GM18526 (cell line): ENCODE results near the gene SPACA9.

Source experiments
- POLR2A ChIP-seq: IDR thresholded peaks from 3 replicates; pipeline ENCODE4 v1.6.1; 2011; ENCODE audit not compliant: insufficient read length; ENCODE audit errors: extremely low read depth

SPACA9 gene

DNA sequence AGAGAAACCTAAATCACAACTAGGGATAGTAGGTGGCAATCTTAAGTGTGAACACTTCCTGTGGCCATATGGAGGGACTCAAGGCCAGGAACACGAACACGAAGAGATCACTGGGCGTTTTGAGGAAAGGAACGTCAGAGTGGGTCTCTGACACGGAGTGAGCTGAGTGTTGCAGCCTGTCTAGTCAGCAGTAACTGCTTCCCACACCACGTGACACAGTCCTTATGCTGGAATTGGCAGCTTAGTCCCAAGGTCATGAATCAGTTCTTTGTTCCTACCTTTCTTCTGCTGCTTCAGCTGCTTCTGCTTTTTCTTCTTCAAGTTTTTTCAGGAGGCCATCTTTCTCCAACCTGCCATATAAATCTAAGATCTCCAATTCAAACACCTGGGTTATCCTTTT, 18.2 kb downstream of the SPACA9 start:
- no peak for TF ChIP-seq POLR2A

DNA sequence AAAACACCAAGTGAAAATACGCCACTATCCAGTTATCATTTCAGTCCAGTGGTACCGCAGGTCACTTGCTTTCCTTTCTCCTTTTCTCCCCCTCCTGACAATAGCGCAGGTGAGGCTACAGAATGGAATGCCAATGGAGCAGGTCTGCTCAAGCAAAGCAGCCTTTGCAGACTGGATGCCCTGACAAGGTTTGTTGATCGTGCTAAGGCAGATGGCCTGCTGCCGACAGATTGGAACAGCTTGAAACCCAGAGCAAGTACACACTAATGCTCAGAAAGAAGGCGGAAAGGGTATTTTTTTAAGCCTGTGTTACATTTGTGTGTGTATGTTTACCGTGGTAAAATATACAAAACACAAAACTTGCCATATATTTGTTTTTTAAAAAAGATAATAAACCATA, 19.4 kb downstream of the SPACA9 start:
- no peak for TF ChIP-seq POLR2A

DNA sequence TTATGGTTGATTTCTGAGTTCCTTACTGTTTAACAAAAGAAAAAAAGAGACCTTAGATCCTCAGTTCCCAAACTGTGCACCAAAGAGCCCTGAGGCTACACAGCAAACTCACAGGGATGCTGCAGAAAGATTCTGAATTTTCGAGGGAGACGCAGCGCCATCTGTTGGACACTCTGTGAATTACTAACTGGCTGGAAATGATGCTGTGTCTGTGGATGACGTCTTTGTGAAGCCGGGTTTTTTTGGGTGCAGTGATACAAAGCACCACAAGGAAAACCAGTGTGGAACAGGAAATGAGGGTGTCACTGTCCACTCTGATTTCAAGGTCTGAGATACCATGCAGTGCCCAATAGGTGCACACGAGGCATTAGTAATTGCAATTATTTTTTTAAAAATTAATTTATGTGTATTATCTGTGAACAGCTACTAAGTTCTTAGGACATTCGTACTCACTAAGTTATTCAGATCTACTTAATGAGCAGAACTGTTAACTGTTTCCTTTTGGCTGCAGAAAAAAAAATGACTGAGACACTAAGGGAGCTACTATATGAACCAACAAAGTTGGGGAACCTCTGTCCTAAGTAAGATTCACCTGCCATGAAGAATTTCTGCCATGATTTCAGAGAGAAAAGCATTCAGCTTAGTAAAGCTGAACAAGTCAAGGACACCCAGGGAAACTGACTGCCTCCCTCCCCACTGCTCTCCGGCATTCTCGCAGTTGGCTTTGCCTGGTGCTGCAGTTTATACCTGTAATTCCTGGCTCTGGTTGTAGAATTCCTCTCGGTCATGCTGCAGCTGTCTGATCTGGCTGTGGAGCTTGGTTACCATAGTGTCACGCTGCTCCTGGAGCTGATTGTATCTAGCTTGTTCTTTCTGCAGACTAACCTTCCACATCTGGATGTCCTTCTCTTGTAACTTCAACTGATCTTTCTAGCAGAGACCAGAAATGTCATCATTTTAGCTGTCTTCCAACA, 23.4 kb downstream of the SPACA9 start:
- no peak for TF ChIP-seq POLR2A

DNA sequence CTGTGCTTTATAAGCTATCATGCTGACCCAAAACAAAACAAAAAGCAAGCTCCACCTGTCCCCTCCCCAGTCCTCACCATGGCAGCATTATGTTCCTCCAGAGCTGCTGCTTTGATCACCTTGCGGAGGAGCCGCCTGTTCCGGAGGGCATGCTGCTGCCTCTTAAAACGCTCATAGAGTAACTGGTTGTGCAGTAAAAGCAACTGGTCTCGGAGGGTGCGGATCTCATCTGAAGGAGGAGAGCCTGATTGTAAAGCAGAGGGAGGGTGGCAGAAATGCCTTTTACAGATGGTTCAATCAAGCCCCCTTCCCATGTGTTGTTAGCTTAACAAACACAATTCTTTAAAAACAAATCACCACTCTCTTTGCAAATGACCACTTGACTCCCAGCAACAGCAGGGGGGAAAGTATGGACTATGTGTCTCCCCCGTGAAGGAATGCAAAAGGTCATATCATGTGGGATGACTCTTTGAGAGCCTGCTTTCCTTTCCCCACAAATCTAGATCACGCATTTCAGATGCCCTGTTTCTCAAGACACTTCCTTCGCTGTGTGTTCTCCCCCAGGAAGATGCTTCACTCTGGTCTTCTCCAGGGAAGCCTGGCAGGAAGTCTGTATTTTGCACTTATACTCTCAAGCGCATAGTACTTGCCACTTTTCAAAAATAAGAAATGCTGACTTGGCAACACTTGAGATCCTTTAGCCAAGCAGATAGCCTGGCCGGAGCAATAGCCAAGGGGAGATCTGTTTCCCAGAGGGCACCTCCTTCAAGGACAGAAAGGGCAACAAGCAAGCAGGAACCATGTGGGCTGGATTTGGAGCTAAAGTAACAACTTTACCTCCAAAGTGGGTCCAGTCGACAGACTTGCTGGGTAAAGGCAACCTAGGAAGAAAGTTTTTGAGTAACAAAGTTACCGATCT, 25.1 kb downstream of the SPACA9 start:
- TF ChIP-seq POLR2A = no peak

DNA sequence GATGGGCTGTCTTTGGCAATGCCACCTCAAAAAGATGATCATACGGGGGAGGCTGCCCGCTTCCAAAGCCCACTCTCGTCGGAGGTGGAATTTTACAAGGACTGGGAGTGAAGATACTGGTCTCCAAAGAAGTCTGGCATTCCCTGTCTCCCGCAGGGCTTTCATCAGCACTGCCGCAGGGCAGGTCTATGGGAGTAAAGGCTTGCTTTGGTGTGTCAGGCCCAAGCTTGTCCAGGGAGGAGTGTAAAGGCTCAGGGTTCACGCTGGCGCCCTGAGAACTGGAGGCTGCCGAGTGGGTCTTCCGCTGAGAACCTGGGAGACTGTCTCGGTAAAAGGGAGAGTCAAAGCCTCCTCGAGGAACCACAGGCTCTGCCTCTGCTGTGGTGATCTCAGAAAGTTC, 27.0 kb downstream of the SPACA9 start:
- TF ChIP-seq POLR2A = no peak

DNA sequence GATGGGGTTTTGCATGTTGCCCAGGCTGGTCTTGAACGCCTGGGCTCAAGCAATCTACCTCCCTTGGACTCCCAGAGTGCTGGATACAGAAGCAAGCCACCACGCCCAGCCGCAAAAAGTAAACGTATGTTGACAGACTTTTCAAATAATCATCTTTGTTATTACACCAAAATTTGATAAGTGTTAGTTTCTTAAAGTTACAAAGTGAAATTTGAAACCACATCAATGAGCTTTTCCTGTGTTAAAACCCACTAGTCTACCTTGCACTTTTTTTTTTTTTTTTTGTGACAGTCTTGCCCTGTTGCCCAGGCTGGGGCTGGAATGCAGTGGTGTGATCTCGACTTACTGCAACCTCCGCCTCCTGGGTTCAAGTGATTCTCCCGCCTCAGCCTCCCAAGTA, 29.9 kb downstream of the SPACA9 start:
- TF ChIP-seq POLR2A = no peak

DNA sequence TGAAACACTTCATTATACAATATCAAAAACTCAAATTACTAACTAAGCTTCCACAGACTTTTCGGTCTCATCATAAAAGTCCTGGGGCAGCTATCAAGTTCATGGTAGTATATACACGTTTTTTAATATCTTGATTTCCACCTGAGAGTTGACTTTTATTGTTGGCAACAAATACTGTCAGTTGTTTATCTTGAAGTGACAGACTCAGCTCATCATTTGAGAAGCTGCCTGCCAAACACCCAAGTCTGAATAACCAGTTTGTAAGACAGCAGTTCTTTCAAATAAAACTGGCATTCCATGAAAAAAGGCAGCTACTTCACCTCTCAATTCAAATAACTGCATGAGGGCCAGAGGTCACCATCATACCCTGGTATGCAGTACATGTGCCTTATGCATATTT, 30.6 kb downstream of the SPACA9 start:
- no peak for TF ChIP-seq POLR2A

DNA sequence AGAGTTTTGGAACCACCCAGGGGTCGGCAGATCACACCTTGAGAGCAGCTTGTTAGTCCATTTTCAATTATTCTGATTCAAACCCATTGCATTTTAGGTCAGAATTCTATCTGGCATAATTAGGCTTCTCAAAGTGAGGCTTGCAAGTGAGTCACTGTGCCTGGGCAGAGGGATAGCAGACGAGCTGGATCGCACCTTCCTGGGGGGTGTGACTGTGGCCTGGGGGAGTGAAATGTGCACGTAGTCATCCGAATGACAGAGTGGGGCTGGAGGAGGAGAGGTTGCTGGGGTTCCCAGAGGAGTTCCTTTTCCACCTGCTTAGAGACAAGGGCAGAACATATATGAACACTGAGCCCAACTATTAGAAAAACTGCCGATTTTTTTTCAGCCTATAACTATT, 31.7 kb downstream of the SPACA9 start:
- TF ChIP-seq POLR2A = no peak

DNA sequence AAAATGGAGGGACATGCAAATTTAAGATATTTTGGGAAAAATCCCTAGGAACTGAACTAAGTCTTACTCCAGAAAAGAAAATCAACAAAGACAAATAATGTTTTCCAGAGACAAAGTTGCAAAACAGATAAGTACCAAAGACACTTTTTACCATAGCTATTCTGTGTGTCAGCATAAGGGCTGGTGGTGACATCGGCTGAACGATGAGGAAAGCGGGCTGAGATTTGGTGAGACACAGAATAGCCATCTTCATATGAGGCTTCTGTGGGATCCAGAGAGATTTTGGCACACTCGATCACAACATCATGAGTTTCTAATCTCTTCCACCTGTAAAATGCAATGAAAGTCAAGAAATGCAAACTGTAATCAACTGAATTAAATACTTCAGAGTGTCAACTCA, 33.4 kb downstream of the SPACA9 start:
- no peak for TF ChIP-seq POLR2A

DNA sequence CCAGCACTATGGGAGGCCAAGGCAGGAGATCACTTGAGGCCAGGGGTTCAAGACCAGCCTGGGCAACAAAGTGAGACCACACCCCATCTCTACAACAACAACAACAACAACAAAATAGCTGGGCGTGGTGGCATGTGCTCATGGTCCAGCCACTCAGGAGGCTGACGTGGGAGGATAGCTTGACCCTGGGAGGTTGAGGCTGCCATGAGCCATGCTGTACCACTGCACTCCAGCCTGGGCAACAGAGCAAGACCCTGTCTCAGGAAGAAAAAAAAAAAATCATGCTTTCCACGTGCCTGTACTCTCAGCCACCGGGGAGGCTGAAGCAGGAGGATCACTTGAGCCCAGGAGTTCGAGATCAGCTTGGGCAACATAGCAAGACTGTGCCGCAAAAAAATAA, 36.2 kb downstream of the SPACA9 start:
- no peak for TF ChIP-seq POLR2A

DNA sequence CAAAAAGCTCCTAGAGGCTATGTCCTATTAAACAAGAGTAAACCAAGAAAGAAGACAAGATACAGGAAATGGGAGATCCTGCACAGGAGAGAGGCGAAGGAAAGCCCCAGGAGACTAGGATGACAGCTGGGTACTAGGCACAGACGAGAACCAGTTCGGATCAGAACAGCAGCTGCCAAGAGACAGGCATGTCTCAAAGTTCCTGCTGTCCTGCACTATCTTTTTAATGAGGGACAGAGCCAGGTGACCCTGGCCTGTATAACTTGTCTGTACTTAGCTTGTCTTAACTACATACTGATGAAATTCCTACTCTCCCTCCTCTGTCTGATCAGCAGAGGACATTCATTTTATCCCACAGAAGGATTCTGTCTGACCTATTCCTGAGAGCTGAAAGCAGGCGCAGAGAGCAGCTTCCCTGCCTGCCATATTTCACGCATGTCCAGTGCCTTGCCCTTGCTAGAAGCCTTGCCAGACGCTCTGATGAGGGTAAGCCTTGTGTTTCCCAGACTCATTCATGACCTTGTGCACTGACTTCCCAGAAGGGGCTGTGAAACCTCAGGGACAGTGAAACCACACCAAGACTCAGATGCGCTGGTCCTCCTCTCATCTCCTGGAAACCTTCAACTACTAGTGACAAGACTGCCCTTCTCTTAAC, 41.0 kb downstream of the SPACA9 start:
- TF ChIP-seq POLR2A = no peak

DNA sequence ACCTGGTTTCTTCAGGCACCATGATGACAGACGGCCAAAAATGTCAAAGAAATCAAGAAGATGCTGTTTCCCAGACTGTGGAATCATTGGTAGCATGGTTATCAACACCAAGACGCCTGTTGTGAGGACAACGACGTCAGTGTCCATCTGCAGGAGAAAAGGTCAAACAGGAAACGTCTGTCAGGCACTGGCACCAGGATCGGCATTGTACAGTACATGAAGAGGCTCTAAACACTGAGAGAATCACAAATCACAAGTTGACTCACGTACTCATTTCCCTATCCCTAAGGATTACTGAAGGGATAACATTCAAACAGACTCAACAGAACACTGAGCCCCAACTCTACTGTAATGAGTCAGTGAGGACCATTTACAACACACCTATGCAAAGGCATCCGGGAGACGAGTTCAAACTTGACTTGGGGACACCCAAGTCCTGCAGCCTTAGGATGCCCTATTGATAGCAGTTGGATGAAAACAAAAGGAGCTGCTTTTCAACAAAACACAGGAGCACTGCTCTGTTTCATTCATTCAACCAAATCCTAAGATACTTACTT, 44.7 kb downstream of the SPACA9 start:
- no peak for TF ChIP-seq POLR2A

DNA sequence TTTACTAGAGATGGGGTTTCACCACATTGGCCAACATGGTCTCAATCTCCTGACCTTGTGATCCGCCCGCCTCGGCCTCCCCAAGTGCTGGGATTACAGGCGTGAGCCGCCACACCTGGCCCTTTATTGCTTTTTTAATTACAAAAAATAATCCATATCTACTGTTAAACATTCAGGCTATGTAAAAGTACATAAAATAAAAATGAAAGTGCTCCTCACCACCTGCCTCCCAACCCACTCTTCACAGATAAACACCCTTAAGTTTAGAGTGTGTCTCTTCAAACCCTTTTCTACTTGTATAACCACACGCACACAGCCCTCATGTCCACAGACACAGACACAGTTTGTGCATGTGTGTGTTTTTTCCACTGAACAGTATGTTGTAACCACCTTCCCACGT, 49.0 kb downstream of the SPACA9 start:
- no peak for TF ChIP-seq POLR2A

DNA sequence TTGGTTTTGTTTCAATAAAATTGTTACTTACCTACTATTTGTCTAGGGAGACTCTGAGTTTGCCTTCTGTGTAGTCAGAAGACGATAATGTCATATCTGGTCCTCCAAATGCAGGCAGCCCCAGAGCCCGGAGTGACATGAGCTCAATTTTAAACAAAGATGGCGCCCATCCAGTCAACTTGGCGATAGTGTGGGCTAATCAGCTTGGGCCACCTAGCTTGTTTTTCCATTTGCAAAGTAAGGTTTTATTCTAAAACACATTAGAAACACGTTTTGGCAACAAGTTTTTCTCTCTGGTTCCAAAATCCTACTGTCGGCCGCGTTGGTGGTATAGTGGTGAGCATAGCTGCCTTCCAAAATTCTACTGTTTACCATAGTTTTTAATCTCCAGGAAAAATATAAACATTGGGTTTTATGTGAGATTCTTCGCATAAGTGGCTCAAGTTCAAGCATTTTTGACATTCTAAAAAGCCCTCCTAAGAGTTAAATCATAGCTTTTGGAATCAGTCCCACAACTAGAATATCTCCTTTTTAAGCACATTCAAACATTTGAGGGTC, 52.6 kb downstream of the SPACA9 start:
- no peak for TF ChIP-seq POLR2A

DNA sequence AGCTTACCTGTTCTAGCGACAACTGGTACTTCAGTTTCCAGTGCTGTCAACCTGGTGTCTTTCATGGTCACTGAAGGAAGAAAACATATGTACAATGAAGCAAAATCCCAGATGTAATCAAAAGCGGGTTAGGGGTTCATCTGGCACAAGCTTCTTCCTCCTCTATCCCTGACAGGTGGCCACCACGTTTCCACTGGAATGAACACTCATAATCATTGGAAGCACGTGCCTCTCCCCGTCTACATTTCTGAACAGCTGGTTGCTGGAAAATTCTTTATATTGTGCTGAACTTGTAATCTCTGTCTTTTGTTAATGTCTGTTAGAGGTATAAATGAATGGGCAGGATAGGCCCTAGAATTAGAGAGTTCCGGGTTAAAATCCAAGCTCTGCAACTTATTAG, 56.3 kb downstream of the SPACA9 start:
- no peak for TF ChIP-seq POLR2A
